HCT116 (cell line): ENCODE results near the gene LAP3. TPM values are rescaled to one million over a fixed set of nuclear protein-coding genes. Genes with fewer than 3 reads are reported as not detected.

Experiments used
- ATAC-seq: fragments of 200-7000 bp; cut with Tn5 transposase; 2 replicates; pipeline ENCODE4 v1.9.1; 2020; ENCODE audit warnings: mild to moderate bottlenecking, moderate library complexity
- BruUV-seq: library from RNA; stranded (reverse); fragments of 400-500 nt; replicated peaks from 2 replicates; lab custom pipeline; 2021; lab: Mats Ljungman, UMichigan
- CTCF ChIA-PET: fragments of 300-600 bp; sonication (Branson Sonifier 250); formaldehyde crosslinking; loops from one replicate; lab custom pipeline; 2021; ENCODE audit warnings: antibody characterized with exemption; lab: Charles Lee
- POLR2A ChIA-PET: fragments of 300-600, 350-600 bp; sonication (Branson Sonifier 250); formaldehyde crosslinking; loops from one replicate; lab custom pipeline; 2021; ENCODE audit warnings: antibody characterized with exemption; lab: Charles Lee
- RAD21 ChIA-PET, 2 experiments: fragments of 300-600 bp; sonication (Branson Sonifier 250); formaldehyde crosslinking; loops; one replicate each; lab custom pipeline; 2023; ENCODE audit warnings: low total read pairs in 2 of 2; ENCODE audit not compliant: uncharacterized antibody in 2 of 2, unreplicated experiment in 2 of 2, low non-redundant PET in 1 of 2; lab: Charles Lee
- DNase-seq: peaks from one replicate; pipeline ENCODE4 v3.0.0-alpha.2; 2010; ENCODE audit warnings: low read depth, low spot score
- H2AFZ ChIP-seq: fragments of 200-600 bp; shearing (Covaris generic), sonication (generic); 2 replicates; pipeline ENCODE4 v1.6.1; 2017; ENCODE audit warnings: low read depth, mixed run types, mixed read lengths, antibody characterized with exemption, low read length; ENCODE audit not compliant: poor library complexity, severe bottlenecking
- H3K27ac ChIP-seq: 2 replicates; pipeline ENCODE4 v1.5.1; 2012; ENCODE audit warnings: low read depth, low read length
- H3K27me3 ChIP-seq: fragments of 200-600 bp; sonication (generic); 2 replicates; pipeline ENCODE4 v1.6.1; 2016; ENCODE audit warnings: mixed run types, low read length, mixed read lengths; ENCODE audit not compliant: insufficient read depth
- H3K36me3 ChIP-seq, 2 experiments: fragments of 200-500 bp in 1 of 2; fragments of 200-600 bp in 1 of 2; sonication (Bioruptor generic) in 1 of 2; sonication (generic) in 1 of 2; 2 replicates each; pipeline versions ENCODE4 v1.5.1 to v1.6.1; 2014 to 2016; ENCODE audit warnings: low read length in 2 of 2, inconsistent platforms in 1 of 2, mixed read lengths in 1 of 2, mixed run types in 1 of 2; ENCODE audit not compliant: insufficient read depth in 2 of 2, control insufficient read depth in 1 of 2
- H3K4me1 ChIP-seq, 2 experiments: fragments of 200-600 bp in 1 of 2; sonication (generic) in 1 of 2; 2 replicates each; pipeline versions ENCODE4 v1.5.1 to v1.6.1; 2012 to 2017; ENCODE audit warnings: low read length in 2 of 2, inconsistent platforms in 1 of 2, mild to moderate bottlenecking in 1 of 2, mixed read lengths in 1 of 2, mixed run types in 1 of 2, moderate library complexity in 1 of 2; ENCODE audit not compliant: insufficient read depth in 2 of 2, control insufficient read depth in 1 of 2
- H3K4me2 ChIP-seq: fragments of 200-600 bp; sonication (generic); 2 replicates; pipeline ENCODE4 v1.6.1; 2017; ENCODE audit warnings: mixed run types, low read length, mixed read lengths
- H3K4me3 ChIP-seq, 2 experiments: fragments of 200-600 bp in 1 of 2; sonication (generic) in 1 of 2; replicated peaks in 1 of 2; 2 replicates each; pipeline ENCODE4 v1.5.1; 2011 to 2016; ENCODE audit warnings: low read length in 2 of 2, control low read depth in 1 of 2, low read depth in 1 of 2, mild to moderate bottlenecking in 1 of 2, mixed read lengths in 1 of 2, mixed run types in 1 of 2
- H3K79me2 ChIP-seq: fragments of 200-600 bp; sonication (generic); 2 replicates; pipeline ENCODE4 v1.6.1; 2017; ENCODE audit warnings: mild to moderate bottlenecking, mixed run types, low read length, moderate library complexity, mixed read lengths; ENCODE audit not compliant: insufficient read depth
- H3K9ac ChIP-seq: fragments of 200-600 bp; sonication (generic); 2 replicates; pipeline ENCODE4 v1.6.1; 2016; ENCODE audit warnings: low read length, mixed read lengths
- H3K9me2 ChIP-seq: fragments of 200-600 bp; sonication (generic), shearing (Covaris generic); 2 replicates; pipeline ENCODE4 v1.6.1; 2017; ENCODE audit warnings: mixed run types, mild to moderate bottlenecking, moderate library complexity; ENCODE audit not compliant: insufficient read depth
- H3K9me3 ChIP-seq, 2 experiments: fragments of 200-500 bp in 1 of 2; fragments of 200-600 bp in 1 of 2; sonication (Bioruptor generic) in 1 of 2; sonication (generic) in 1 of 2; 2 replicates each; pipeline ENCODE4 v1.6.1; 2014 to 2017; ENCODE audit warnings: low read length in 2 of 2, mixed read lengths in 2 of 2, inconsistent platforms in 1 of 2, low read depth in 1 of 2, mild to moderate bottlenecking in 1 of 2, mixed run types in 1 of 2, moderate library complexity in 1 of 2; ENCODE audit not compliant: control insufficient read depth in 1 of 2, insufficient read depth in 1 of 2
- H4K20me1 ChIP-seq: fragments of 200-600 bp; sonication (generic), shearing (Covaris generic); 2 replicates; pipeline ENCODE4 v1.6.1; 2017; ENCODE audit warnings: mixed run types, mild to moderate bottlenecking, moderate library complexity; ENCODE audit not compliant: insufficient read depth
- ATF3 ChIP-seq: IDR thresholded peaks from 2 replicates; pipeline ENCODE4 v1.6.1; 2012
- CBX3 ChIP-seq: IDR thresholded peaks from 2 replicates; pipeline ENCODE4 v1.6.1; 2012; ENCODE audit warnings: low read depth
- CEBPB ChIP-seq: IDR thresholded peaks from 2 replicates; pipeline ENCODE4 v1.6.1; 2012; ENCODE audit warnings: low read depth
- CTCF ChIP-seq, 3 experiments: fragments of 200-600 bp in 1 of 3; sonication (generic) in 1 of 3; IDR thresholded peaks in 2 of 3; conservative IDR thresholded peaks in 1 of 3; 2 replicates each; pipeline ENCODE4 v1.5.1; 2012 to 2017; ENCODE audit warnings: low read depth in 2 of 3, low read length in 2 of 3, antibody characterized with exemption in 1 of 3, borderline replicate concordance in 1 of 3, control low read depth in 1 of 3, mild to moderate bottlenecking in 1 of 3, mixed read lengths in 1 of 3, mixed run types in 1 of 3, moderate library complexity in 1 of 3; ENCODE audit not compliant: insufficient read depth in 1 of 3
- ELF1 ChIP-seq: IDR thresholded peaks from 2 replicates; pipeline ENCODE4 v1.6.1; 2012; ENCODE audit warnings: low read depth, borderline replicate concordance
- EZH2phosphoT487 ChIP-seq: fragments of 200-600 bp; IDR thresholded peaks from 2 replicates; pipeline ENCODE4 v1.6.1; 2018; ENCODE audit warnings: antibody characterized with exemption, borderline replicate concordance
- FOSL1 ChIP-seq: IDR thresholded peaks from 2 replicates; pipeline ENCODE4 v1.6.1; 2012; ENCODE audit warnings: low read depth
- JUND ChIP-seq: IDR thresholded peaks from 2 replicates; pipeline ENCODE4 v1.6.1; 2012
- POLR2A ChIP-seq: IDR thresholded peaks from 2 replicates; pipeline ENCODE4 v1.7.0; 2011; ENCODE audit warnings: borderline replicate concordance; ENCODE audit not compliant: insufficient read depth, insufficient read length; ENCODE audit errors: extremely low read depth
- POLR2AphosphoS5 ChIP-seq: IDR thresholded peaks from 2 replicates; pipeline ENCODE4 v1.6.1; 2011; ENCODE audit warnings: mild to moderate bottlenecking, low read depth, low read length, moderate library complexity
- SIN3A ChIP-seq: IDR thresholded peaks from 2 replicates; pipeline ENCODE4 v1.6.1; 2012; ENCODE audit warnings: low read depth
- SP1 ChIP-seq: IDR thresholded peaks from 2 replicates; pipeline ENCODE4 v1.6.1; 2012; ENCODE audit warnings: low read depth
- TCF7L2 ChIP-seq: IDR thresholded peaks from 2 replicates; pipeline ENCODE4 v1.7.0; 2011; ENCODE audit warnings: borderline replicate concordance, inconsistent platforms; ENCODE audit not compliant: insufficient read depth, insufficient read length; ENCODE audit errors: extremely low read depth
- ZBTB33 ChIP-seq: IDR thresholded peaks from 2 replicates; pipeline ENCODE4 v1.6.1; 2011; ENCODE audit warnings: mild to moderate bottlenecking, low read length, moderate library complexity; ENCODE audit not compliant: insufficient replicate concordance; ENCODE audit errors: extremely low read depth
- ZFX ChIP-seq: fragments of 450-650 bp; IDR thresholded peaks from 2 replicates; pipeline ENCODE4 v1.6.1; 2017
- ZNF274 ChIP-seq: fragments of 200-500 bp; sonication (Bioruptor generic); IDR thresholded peaks from 2 replicates; pipeline ENCODE4 v1.6.1; 2014; ENCODE audit warnings: mild to moderate bottlenecking, low read depth, low read length, inconsistent platforms
- intact Hi-C: fragments of 100-400 bp; cut with micrococcal nuclease; formaldehyde crosslinking; loops from 2 replicates; pipeline ENCODE4 v1.10.0; 2022
- total RNA-seq: library from RNA; stranded (reverse); gene quantifications from one replicate; pipeline ENCODE4 v1.2.1, GENCODE V29; 2021; ENCODE audit not compliant: unreplicated experiment

Gene LAP3
- total RNA-seq, 1 experiment from 2014 or later, result 59.9 TPM

GRCh38 chr4:17589355-17589754 lies 12.4 kb downstream of the LAP3 start (continued):
- TF ChIP-seq TCF7L2 (no peak), POLR2A (no peak), CTCF (IDR thresholded peaks at IDR 0.05 in 2 of 3, conservative IDR thresholded peaks at IDR 0.05 in 1 of 3; ENCODE audit: borderline replicate concordance in 1 of 3, insufficient read depth in 1 of 3, low read depth in 2 of 3, low read length in 2 of 3) (no peak), ZBTB33 (no peak), CBX3 (no peak), ZFX (no peak), CEBPB (no peak), FOSL1 (no peak)

- Histone ChIP-seq H3K27me3 (no peaks in the 10 kb centered on the region), H3K79me2 (no peaks in the 10 kb centered on the region; the same call in 1 of the 2 replicates), H3K9me2 (no peaks in the 10 kb centered on the region), H3K27ac (no peak overlapping the region), H2AFZ (no peak overlapping the region), H3K9me3 (no peaks in the 10 kb centered on the region), H3K4me3 (no peak overlapping the region), H3K4me2 (no peak overlapping the region), H4K20me1 (no peaks in the 10 kb centered on the region), H3K4me1 (no peaks in the 10 kb centered on the region), H3K36me3 (peaks cover 26% of the 10 kb centered on the region in 2 experiments; a peak in 3 of 4 replicates), H3K9ac (no peak overlapping the region)
- ChIA-PET CTCF (no interaction called here), RAD21 (no interaction called here), POLR2A (interaction anchor here (1.2 kb wide), 1 partner anchor 18 kb away, joined by 3 read pairs; no protein-coding TSS in a partner anchor)
- no TSS peak for BruUV-seq
- intact Hi-C loops, result loop anchor here (2.0 kb wide), 1 partner anchor 213 kb away; no protein-coding TSS in a partner anchor
- no peak for ATAC-seq
- DNase-seq, result no peak
- no peak for TF ChIP-seq ZBTB33
- TF ChIP-seq ZFX, result no peak
- TF ChIP-seq ZNF274, result no peak
- no peak for TF ChIP-seq FOSL1
- no peak for TF ChIP-seq EZH2phosphoT487
- TF ChIP-seq POLR2AphosphoS5, result no peak
- TF ChIP-seq CEBPB, result no peak
- TF ChIP-seq CTCF (IDR thresholded peaks at IDR 0.05 in 2 of 3, conservative IDR thresholded peaks at IDR 0.05 in 1 of 3; ENCODE audit: borderline replicate concordance in 1 of 3, insufficient read depth in 1 of 3, low read depth in 2 of 3, low read length in 2 of 3), result no peak
- no peak for TF ChIP-seq POLR2A
- no peak for TF ChIP-seq JUND
- no peak for TF ChIP-seq ELF1
- no peak for TF ChIP-seq ATF3
- TF ChIP-seq SIN3A, result no peak
- no peak for TF ChIP-seq SP1
Observed at GRCh38 chr4:17595471-17596005, 18.5 kb downstream of the LAP3 start.
